Daoy (cell line): ENCODE measurements around the gene PHETA1. TPM values are rescaled to one million over a fixed set of nuclear protein-coding genes. Genes with fewer than 3 reads are reported as not detected.
"Not testable (repeated sequence)": the region's sequence is repeated elsewhere in the genome, so short reads cannot be mapped to it uniquely, and the experiment has no call there.

Source experiments
- DNase-seq: peaks from one replicate; pipeline ENCODE4 v3.0.0-alpha.2; 2015; ENCODE audit warnings: low read depth
- total RNA-seq: library from RNA; depleted of rRNA; stranded (reverse); fragments of >200 nt; shearing (Covaris generic); gene quantifications from 2 replicates; pipeline ENCODE4 v1.2.3, GENCODE V29; 2014

Gene PHETA1
- total RNA-seq, 1 experiment from 2014 or later, result 11.8 TPM

GRCh38 chr12:111405149-111405858 lies 36.4 kb upstream of the PHETA1 start:
- DNase-seq, result peak; percentile 98

DNA sequence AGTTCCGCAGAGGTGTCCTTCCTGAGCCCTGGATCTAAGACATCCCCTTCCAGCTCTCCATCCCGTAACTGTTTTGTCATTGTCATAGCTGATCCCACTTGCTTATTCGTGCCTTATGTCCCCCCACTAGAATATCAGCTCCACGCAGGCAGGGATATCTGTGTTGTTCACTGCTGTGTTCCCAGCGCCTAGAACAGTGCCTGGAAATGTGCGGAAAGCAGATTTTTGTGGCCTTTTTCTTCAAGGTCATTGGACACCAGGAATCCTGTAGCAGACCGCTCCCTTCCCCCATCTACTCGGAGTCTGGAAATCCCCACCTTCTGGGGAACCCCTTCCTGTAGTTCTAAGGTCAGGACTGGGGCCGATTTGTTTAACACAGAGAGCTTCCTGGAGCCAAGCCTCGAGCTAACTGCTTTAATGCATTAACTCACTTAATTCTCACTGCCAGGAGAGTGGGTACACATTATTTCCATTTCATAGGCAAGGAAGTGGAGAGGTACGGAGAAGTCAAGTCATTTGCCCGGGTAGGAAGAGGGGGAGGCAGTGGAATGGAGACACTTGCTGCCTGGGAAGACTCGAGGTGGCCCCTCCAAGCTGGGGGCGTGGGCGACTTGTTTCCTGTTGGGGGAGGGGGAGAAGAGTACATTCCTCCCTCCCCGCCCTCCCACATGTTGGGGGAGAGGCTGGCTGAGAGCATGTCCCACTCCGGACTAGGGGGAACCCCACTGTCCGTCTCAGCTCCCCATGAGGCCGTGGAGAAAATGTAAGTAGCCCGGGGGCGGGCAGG lies 35.7 kb upstream of the PHETA1 start:
- peak; percentile 70 for DNase-seq

DNA sequence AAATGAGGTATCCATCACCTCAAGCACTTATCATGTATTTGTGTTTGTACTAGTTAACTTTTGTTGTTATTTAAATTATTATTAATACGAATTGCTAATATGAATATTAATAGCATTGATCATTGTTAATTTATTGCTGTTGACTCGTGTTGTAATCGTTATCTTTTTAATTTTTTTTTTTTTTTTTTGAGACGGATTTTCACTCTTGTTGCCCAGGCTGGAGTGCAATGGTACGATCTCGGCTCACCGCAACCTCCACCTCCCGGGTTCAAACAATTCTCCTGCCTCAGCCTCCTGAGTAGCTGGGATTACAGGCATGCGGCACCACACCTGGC lies 33.6 kb upstream of the PHETA1 start:
- not testable (repeated sequence) for DNase-seq

GRCh38 chr12:111401167-111401605 lies 32.3 kb upstream of the PHETA1 start:
- DNase-seq, result no peak

GRCh38 chr12:111399741-111400404 lies 31.0 kb upstream of the PHETA1 start:
- DNase-seq, result not testable (repeated sequence)

GRCh38 chr12:111398530-111398929 lies 29.6 kb upstream of the PHETA1 start:
- DNase-seq, result no peak

- peak; percentile 90 for DNase-seq
These were observed 28.0 kb upstream of the PHETA1 start for GRCh38 chr12:111396726-111397445.

- DNase-seq, result not testable (repeated sequence)
These were observed 27.4 kb upstream of the PHETA1 start for GRCh38 chr12:111396271-111396670.

DNA sequence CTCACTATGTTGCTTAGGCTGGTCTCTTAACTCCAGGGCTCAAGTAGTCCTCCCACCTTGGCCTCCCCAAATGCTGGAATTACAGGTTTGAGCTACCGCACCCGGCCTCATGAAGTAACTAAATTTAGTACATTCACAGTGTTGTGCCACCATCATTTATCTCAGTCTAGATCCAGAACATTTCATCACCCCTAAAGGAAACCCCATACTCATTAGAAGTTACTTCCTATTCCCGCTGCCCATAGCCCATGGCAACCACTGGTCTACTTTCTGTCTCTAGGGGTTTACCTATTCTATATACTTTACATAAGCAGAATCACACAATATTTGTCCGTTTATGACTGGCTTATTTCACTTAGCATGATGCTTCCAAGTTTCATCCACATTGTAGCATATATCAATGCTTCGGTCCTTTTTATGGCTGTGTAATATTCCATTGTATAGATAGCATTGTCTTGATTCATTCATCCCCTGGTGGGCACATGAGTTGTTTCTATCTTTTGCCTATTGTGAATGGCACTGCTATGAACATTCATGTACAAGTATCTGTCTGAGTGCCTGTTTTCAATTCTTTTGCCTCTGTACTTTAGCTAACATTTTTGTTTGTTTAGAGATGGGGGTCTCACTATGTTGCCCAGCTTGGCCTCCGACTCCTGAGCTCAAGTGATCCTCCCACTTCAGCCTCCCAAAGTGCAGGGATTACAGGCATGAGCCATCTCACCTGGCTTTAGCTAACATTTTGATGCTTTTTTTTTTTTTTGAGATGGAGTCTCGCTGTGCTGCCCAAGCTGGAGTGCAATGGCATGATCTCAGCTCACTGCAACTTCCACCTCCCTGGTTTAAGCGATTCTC lies 26.7 kb upstream of the PHETA1 start:
- no peak for DNase-seq

DNA sequence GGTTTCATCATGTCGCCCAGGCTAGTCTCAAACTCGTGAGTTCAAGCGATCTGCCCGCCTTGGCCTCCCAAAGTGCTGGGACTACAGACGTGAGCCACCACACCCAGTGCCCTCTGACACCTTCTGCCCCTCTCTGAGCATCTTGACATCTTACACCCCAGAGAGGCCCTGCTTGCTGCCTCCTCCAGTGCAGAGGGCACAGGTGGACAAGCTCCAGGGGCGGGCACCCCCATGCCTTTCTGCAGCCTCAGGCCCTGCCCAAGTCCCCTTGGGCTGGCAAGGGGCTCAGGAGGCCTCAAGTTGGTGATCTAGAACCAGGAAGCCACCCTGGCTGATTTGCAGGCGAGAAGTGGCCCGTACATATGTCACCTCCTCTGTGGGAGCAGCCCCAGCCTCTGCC lies 25.6 kb upstream of the PHETA1 start:
- DNase-seq, result no peak

DNA sequence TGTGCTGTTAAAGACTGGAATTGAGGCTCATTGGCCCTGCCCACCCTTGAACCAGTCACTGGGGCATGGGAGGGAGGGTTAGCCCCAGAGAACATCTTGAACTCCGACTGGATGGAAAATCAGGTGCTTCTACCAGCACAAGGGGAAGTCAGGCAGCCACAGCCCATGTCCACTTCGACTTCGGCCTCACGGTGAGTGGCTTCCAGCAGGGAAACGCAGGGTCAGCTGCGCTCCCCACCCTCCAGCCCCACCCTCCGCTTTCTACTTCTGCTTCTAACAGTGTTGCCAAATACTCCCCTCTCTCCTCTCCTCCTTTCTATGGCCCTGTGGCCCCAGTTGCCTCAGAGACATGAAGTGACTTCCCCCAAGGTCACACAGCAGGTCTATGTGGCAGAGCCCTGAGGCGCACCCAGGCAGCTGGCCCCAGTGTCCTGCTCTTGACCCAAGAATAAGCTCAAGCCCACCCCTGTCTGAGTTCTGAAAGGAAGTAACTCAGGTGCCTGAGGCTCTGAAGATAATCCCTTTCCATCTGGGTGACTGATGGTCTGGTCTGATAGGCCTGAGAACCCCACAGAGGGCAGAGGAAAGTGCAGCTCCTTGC lies 24.9 kb upstream of the PHETA1 start:
- DNase-seq, result no peak

DNA sequence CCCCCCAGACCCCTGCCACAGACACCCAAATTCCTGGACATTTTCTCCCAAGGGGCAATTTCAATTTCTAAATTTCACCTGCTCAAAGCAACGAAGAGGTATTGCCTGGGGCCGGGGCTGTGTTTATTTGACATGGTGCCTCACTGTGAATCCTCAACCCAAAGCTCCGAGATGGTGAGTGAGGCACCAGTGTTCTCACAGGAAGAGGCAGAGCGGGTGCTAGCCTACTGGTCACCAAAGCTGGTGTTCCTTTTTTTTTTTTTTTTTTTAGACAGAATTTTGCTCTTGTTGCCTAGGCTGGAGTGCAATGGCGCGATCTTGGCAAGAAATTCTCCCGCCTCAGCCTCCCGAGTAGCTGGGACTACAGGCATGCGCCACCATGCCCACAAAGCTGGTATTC lies 22.0 kb upstream of the PHETA1 start:
- no peak for DNase-seq

DNA sequence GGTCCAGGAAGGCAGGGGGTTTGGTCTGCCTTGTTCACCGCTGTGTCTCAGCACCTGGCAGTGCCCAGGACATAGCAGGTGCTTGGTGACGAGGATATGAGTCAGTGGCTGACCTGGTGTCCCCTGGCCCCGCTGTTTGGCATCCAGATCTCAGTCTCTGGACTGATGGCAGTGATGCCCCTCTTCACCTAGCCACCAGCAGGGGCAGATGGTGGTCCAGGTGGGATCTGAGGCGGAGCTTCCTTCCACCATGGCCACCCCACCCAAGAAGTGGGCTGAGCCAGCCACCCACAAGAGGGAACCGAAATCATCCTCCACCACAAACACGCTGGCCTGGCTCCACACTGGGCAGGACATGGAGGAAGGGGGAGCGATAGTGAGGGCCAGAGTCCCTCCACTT lies 20.7 kb upstream of the PHETA1 start:
- DNase-seq, result no peak

GRCh38 chr12:111387747-111388323 lies 18.9 kb upstream of the PHETA1 start:
- no peak for DNase-seq

GRCh38 chr12:111386885-111387284 lies 18.0 kb upstream of the PHETA1 start:
- DNase-seq, result no peak

DNA sequence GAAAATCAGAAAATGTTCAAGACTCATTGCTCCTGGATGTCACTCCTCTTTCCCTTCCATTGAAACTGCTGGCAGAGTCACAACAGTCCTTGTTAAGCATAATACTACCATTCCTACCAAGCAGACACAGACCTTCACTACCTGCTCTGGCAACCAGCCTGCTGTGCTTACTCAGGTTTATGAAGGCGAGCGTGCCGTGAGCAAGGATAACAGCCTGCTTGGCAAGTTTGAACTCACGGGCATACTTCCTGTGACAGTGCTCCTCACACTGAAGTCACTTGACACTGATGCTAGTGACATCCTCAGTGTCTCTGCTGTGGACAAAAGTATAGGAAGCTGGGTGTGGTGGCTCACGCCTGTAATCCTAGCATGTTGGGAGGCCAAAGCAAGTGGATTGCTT lies 15.7 kb upstream of the PHETA1 start:
- no peak for DNase-seq

DNA sequence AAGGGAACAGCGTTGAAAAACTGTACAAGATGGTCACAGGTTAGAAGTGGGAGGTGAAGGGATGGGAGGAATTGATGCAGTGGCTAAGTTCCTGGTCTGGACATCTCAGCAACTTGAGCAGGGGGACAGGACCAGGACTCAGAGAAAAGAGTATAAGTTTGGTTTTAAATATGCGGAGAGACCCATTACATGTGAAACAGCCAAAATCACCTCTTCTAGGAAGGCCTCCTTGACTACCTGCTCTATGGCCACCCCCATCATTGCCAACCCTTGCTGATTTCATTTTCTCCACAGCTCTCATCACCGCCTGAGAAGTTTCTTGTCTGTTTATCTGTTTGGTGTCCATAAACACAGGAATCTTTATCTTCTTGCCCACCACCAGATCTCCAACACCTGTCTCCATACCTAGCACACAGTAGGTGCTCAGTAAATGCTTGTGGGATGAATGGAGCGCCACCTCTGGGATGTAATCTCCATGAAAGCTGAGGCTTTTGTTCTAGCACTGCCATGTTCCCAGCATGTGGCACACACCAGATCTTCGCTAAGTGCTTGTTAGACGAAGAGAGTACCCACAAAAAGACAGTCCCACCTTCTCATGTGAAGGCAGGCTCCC lies 11.2 kb upstream of the PHETA1 start:
- no peak for DNase-seq

- DNase-seq, result no peak
These were observed 8.5 kb upstream of the PHETA1 start for GRCh38 chr12:111377440-111377839.

DNA sequence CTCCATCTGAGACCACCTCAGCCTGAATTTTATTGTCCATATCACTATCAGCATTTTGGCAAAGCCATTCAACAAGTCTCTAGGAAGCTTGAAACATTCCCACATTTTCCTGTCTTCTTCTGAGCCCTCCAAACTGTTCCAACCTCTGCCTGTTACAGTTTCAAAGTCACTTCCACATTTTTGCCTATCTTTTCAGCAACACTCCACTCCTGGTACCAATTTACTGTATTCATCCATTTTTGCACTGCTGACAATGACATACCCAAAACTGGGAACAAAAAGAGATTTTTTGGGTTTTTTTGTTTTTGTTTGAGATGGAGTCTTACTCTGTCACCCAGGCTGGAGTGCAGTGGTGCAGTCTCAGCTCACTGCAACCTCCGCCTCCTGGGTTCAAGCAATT lies 4.3 kb upstream of the PHETA1 start:
- DNase-seq, result not testable (repeated sequence)
